GM12878 (cell line): Measurements from ENCODE around the gene SRGAP1. TPM values are rescaled to one million over a fixed set of nuclear protein-coding genes. Genes with fewer than 3 reads are reported as not detected.

Source experiments
- ATAC-seq: fragments of 200-7000 bp; cut with Tn5 transposase; 3 replicates; pipeline ENCODE4 v1.9.1; 2020; ENCODE audit warnings: mild to moderate bottlenecking, moderate library complexity
- BruUV-seq: library from RNA; stranded (reverse); fragments of 400-500 nt; replicated peaks from 2 replicates; lab custom pipeline; 2021; lab: Mats Ljungman, UMichigan
- CTCF ChIA-PET: fragments of 300-600 bp; sonication (Branson Sonifier 250); formaldehyde crosslinking; extraction: SDS; loops from one replicate; lab custom pipeline; 2021; ENCODE audit warnings: inconsistent platforms; lab: Yijun Ruan, JAX
- POLR2A ChIA-PET: fragments of 350-600 bp; formaldehyde crosslinking; extraction: SDS; loops from one replicate; lab custom pipeline; 2021; ENCODE audit warnings: inconsistent platforms; lab: Charles Lee
- RAD21 ChIA-PET: fragments of 300-600 bp; sonication (Branson Sonifier 250); formaldehyde crosslinking; loops from one replicate; lab custom pipeline; 2023; ENCODE audit warnings: antibody characterized with exemption; ENCODE audit not compliant: unreplicated experiment; lab: Charles Lee
- SMC1A ChIA-PET: fragments of 300-600 bp; sonication (Branson Sonifier 250); formaldehyde crosslinking; loops from one replicate; lab custom pipeline; 2023; ENCODE audit not compliant: unreplicated experiment, uncharacterized antibody; lab: Charles Lee
- DNase-seq: peaks from one replicate; pipeline ENCODE4 v3.0.0-alpha.2; 2011; ENCODE audit warnings: low read depth, low spot score
- FAIRE-seq: peaks from 3 replicates; lab custom pipeline; 2011; peaks lifted over from hg19 to GRCh38; lab: Jason Lieb, UNC
- H2AFZ ChIP-seq: 2 replicates; pipeline ENCODE4 v1.6.0; 2011; ENCODE audit warnings: low read depth, low read length, control low read depth; ENCODE audit not compliant: control insufficient read depth
- H3K27ac ChIP-seq: 2 replicates; pipeline ENCODE4 v1.5.1; 2011; ENCODE audit warnings: control low read depth; ENCODE audit not compliant: control insufficient read depth, insufficient read depth
- H3K27me3 ChIP-seq, 2 experiments: replicated peaks in 1 of 2; 2 replicates each; pipeline versions ENCODE4 v1.6.0 to v1.6.1; 2011; ENCODE audit warnings: low read length in 1 of 2; ENCODE audit not compliant: control insufficient read depth in 2 of 2, insufficient read depth in 2 of 2
- H3K36me3 ChIP-seq, 2 experiments: 2 replicates each; pipeline ENCODE4 v1.5.1; 2011; ENCODE audit warnings: low read length in 1 of 2; ENCODE audit not compliant: control insufficient read depth in 2 of 2, insufficient read depth in 2 of 2
- H3K4me1 ChIP-seq: 2 replicates; pipeline ENCODE4 v1.6.1; 2011; ENCODE audit warnings: mild to moderate bottlenecking, low read length, moderate library complexity, mixed read lengths; ENCODE audit not compliant: control insufficient read depth, insufficient read depth
- H3K4me2 ChIP-seq: 2 replicates; pipeline ENCODE4 v1.6.0; 2011; ENCODE audit warnings: control low read depth; ENCODE audit not compliant: control insufficient read depth, insufficient read depth
- H3K4me3 ChIP-seq: fragments of 200-600 bp; sonication (generic); 2 replicates; pipeline ENCODE4 v1.5.1; 2016
- H3K79me2 ChIP-seq: 2 replicates; pipeline ENCODE4 v1.6.0; 2011; ENCODE audit warnings: low read length; ENCODE audit not compliant: control insufficient read depth, insufficient read depth
- H3K9ac ChIP-seq: 2 replicates; pipeline ENCODE4 v1.8.0; 2011; ENCODE audit warnings: low read length, control low read depth, mixed read lengths; ENCODE audit not compliant: control insufficient read depth, insufficient read depth
- H3K9me3 ChIP-seq: replicated peaks from 3 replicates; pipeline ENCODE4 v1.5.1; 2011; ENCODE audit warnings: mild to moderate bottlenecking, low read length; ENCODE audit not compliant: control insufficient read depth, insufficient read depth
- H4K20me1 ChIP-seq: 2 replicates; pipeline ENCODE4 v1.6.0; 2011; ENCODE audit not compliant: control insufficient read depth, insufficient read depth
- BRCA1 ChIP-seq: IDR thresholded peaks from 2 replicates; pipeline ENCODE4 v1.6.1; 2011; ENCODE audit warnings: low read depth, low read length, improper control_type of control experiment
- HCFC1 ChIP-seq: fragments of 150-350 bp; IDR thresholded peaks from 2 replicates; pipeline ENCODE4 v1.6.1; 2014; ENCODE audit warnings: low read length
- HDAC2 ChIP-seq: fragments of 200-600 bp; sonication (generic); IDR thresholded peaks from 2 replicates; pipeline ENCODE4 v1.6.1; 2017
- HDAC6 ChIP-seq: fragments of 200-600 bp; sonication (generic); IDR thresholded peaks from one replicate; pipeline ENCODE4 v1.8.0; 2017; ENCODE audit warnings: antibody characterized with exemption; ENCODE audit not compliant: unreplicated experiment
- IKZF1 ChIP-seq: fragments of 450-650 bp; conservative IDR thresholded peaks from 2 replicates; pipeline ENCODE4 v1.6.1; 2017; ENCODE audit warnings: antibody characterized with exemption, mild to moderate bottlenecking
- NR2C1 ChIP-seq: fragments of 450-650 bp; IDR thresholded peaks from 2 replicates; pipeline ENCODE4 v1.6.1; 2017; ENCODE audit warnings: antibody characterized with exemption, mild to moderate bottlenecking, moderate library complexity
- PAX8 ChIP-seq: fragments of 450-650 bp; IDR thresholded peaks from 2 replicates; pipeline ENCODE4 v1.6.1; 2017; ENCODE audit warnings: mild to moderate bottlenecking, moderate library complexity
- SKIL ChIP-seq: fragments of 450-650 bp; IDR thresholded peaks from 2 replicates; pipeline ENCODE4 v1.6.1; 2017; ENCODE audit warnings: mild to moderate bottlenecking, low read depth, inconsistent platforms; ENCODE audit not compliant: poor library complexity, severe bottlenecking
- SMAD1 ChIP-seq: fragments of 450-650 bp; IDR thresholded peaks from 2 replicates; pipeline ENCODE4 v1.6.1; 2018; ENCODE audit warnings: mild to moderate bottlenecking, low read depth; ENCODE audit not compliant: partially characterized antibody
- SRF ChIP-seq, 2 experiments: IDR thresholded peaks; 2 replicates each; pipeline ENCODE4 v1.6.1; 2011; ENCODE audit warnings: low read depth in 2 of 2, low read length in 2 of 2, mild to moderate bottlenecking in 1 of 2, moderate library complexity in 1 of 2
- SUPT20H ChIP-seq: IDR thresholded peaks from 2 replicates; pipeline ENCODE4 v1.6.1; 2011; ENCODE audit warnings: low read depth, mild to moderate bottlenecking, low read length, moderate library complexity, borderline replicate concordance; ENCODE audit not compliant: control insufficient read depth
- SUZ12 ChIP-seq: fragments of 200-600 bp; sonication (generic); IDR thresholded peaks from one replicate; pipeline ENCODE4 v1.6.1; 2018; ENCODE audit warnings: antibody characterized with exemption, mild to moderate bottlenecking; ENCODE audit not compliant: unreplicated experiment
- TARDBP ChIP-seq: IDR thresholded peaks from 2 replicates; pipeline ENCODE4 v1.6.1; 2016; ENCODE audit warnings: borderline replicate concordance
- TCF7 ChIP-seq: IDR thresholded peaks from 2 replicates; pipeline ENCODE4 v1.6.1; 2014; ENCODE audit warnings: antibody characterized with exemption, borderline replicate concordance
- YBX1 ChIP-seq: fragments of 450-650 bp; IDR thresholded peaks from 2 replicates; pipeline ENCODE4 v1.6.1; 2016; ENCODE audit warnings: antibody characterized with exemption
- YY1 ChIP-seq: IDR thresholded peaks from 2 replicates; pipeline ENCODE4 v1.6.1; 2011; ENCODE audit warnings: low read depth, mild to moderate bottlenecking, low read length
- ZBTB4 ChIP-seq: fragments of 450-650 bp; formaldehyde crosslinking; IDR thresholded peaks from 2 replicates; pipeline ENCODE4 v1.4.0; 2022; ENCODE audit warnings: mild to moderate bottlenecking, moderate library complexity
- ZNF217 ChIP-seq: fragments of 450-650 bp; IDR thresholded peaks from 2 replicates; pipeline ENCODE4 v1.6.1; 2017; ENCODE audit warnings: antibody characterized with exemption, mild to moderate bottlenecking
- ZNF24 ChIP-seq: fragments of 450-650 bp; IDR thresholded peaks from 2 replicates; pipeline ENCODE4 v1.6.1; 2017; ENCODE audit warnings: antibody characterized with exemption, mild to moderate bottlenecking
- WGBS: methylation state at CpG from one replicate; pipeline ENCODE4 v1.1.6; 2016; ENCODE audit warnings: low lambda C conversion rate; ENCODE audit not compliant: insufficient replicate concordance, insufficient coverage; ENCODE audit errors: missing lambda C conversion rate; 5-methylcytosine and 5-hydroxymethylcytosine counted together
- in situ Hi-C: fragments of 300-500 bp; cut with MboI; formaldehyde crosslinking; loops from 9 replicates; pipeline ENCODE4 v1.14.3; 2018; ENCODE audit warnings: mixed read lengths
- intact Hi-C: fragments of 100-400 bp; cut with micrococcal nuclease; formaldehyde crosslinking; loops from one replicate; pipeline ENCODE4 v1.14.2; 2022; ENCODE audit not compliant: unreplicated experiment
- polyA plus RNA-seq, 11 experiments: library from polyadenylated mRNA; depleted of rRNA in 4 of 11; unstranded in 6 of 11; stranded (reverse) in 5 of 11; fragments of >200 nt; fragmentation: Nextera tagmentation in 4 of 11; fragmentation: Illumina TruSeq in 1 of 11; extraction: Ambion mirVana in 4 of 11; extraction: Trizol in 1 of 11; gene quantifications; 1 replicate in 1 of 11; 2 replicates in 10 of 11; pipeline versions ENCODE4 v1.2.1 to v1.2.3, GENCODE V29; 2011 to 2016; ENCODE audit warnings: inconsistent platforms in 2 of 11, missing spikeins in 2 of 11, low read depth in 1 of 11
- total RNA-seq, 4 experiments: library from RNA; depleted of rRNA in 3 of 4; stranded (reverse); fragments of >200 nt in 3 of 4; fragmentation: Illumina TruSeq in 1 of 4; extraction: Trizol in 1 of 4; gene quantifications; 2 replicates each; pipeline versions ENCODE4 v1.2.1 to v1.2.3, GENCODE V29; 2013 to 2021

Gene SRGAP1
- total and polyA plus RNA-seq, 10 of the 15 experiments (the other 5 are each of a cell fraction or from before 2014, with no cell fraction given), result 0.16 to 0.85 (median 0.46) TPM

- no TSS peak for BruUV-seq
- ATAC-seq (no peak), DNase-seq (no peak), FAIRE-seq (no peak)
- ChIA-PET CTCF (interaction anchor here (0.7 to 1.1 kb wide), 3 partner anchors 14 to 48 kb away, joined by 3 read pairs; no protein-coding TSS in a partner anchor), RAD21 (no interaction called here), SMC1A (interaction anchor here (0.6 to 2.7 kb wide), 9 partner anchors 8 to 174 kb away, joined by 3 to 10 read pairs (median 3); no protein-coding TSS in a partner anchor), POLR2A (no interaction called here)
- intact Hi-C loops, result no loop called here
- Histone ChIP-seq H3K9ac (no peak overlapping the region), H3K4me3 (no peak overlapping the region), H3K79me2 (no peaks in the 10 kb centered on the region), H4K20me1 (no peaks in the 10 kb centered on the region), H3K9me3 (no peaks in the 10 kb centered on the region), H3K4me2 (no peak overlapping the region), H2AFZ (no peak overlapping the region), H3K36me3 (no peaks in the 10 kb centered on the region), H3K27ac (no peak overlapping the region), H3K27me3 (no peaks in the 10 kb centered on the region), H3K4me1 (no peaks in the 10 kb centered on the region)
- no peak for TF ChIP-seq TARDBP
- no peak for TF ChIP-seq TCF7
- TF ChIP-seq SKIL, result no peak
- TF ChIP-seq SMAD1, result no peak
- no peak for TF ChIP-seq HDAC6
- TF ChIP-seq ZNF24, result no peak
- no peak for TF ChIP-seq YY1
- no peak for TF ChIP-seq ZBTB4 (CRISPR knock-in tag)
- TF ChIP-seq SRF (IDR thresholded peaks at IDR 0.05; ENCODE audit: low read depth in 2 of 2, low read length in 2 of 2), result no peak
- no peak for TF ChIP-seq HCFC1
- no peak for TF ChIP-seq BRCA1
- no peak for TF ChIP-seq SUPT20H
- no peak for TF ChIP-seq ZNF217
- TF ChIP-seq HDAC2, result no peak
- no peak for TF ChIP-seq YBX1
- TF ChIP-seq IKZF1, result no peak
- no peak for TF ChIP-seq PAX8
- no peak for TF ChIP-seq SUZ12
- TF ChIP-seq NR2C1, result no peak
- in situ Hi-C loops, result no loop called here
- WGBS, result 37% methylated on average over 8 of the region's 8 CpGs
These were observed 44.6 kb downstream of the SRGAP1 start for GRCh38 chr12:63888908-63889635.
